Lower leg skin (tissue), 3 donors: ENCODE data around the gene ORC3.

Experiments used
- POLR2A ChIP-seq, 2 donors: fragments of 450-650 bp; IDR thresholded peaks; one replicate each; pipeline ENCODE4 v1.6.1; 2016 to 2017; ENCODE audit warnings: antibody characterized with exemption in 2 of 2, mild to moderate bottlenecking in 1 of 2, moderate library complexity in 1 of 2
- TF ChIP-seq, protein P1 (sequence below), 3 donors: fragments of 450-650 bp; IDR thresholded peaks; one replicate each; pipeline ENCODE4 v1.5.1; 2016; ENCODE audit warnings: antibody characterized with exemption in 3 of 3, mild to moderate bottlenecking in 3 of 3, moderate library complexity in 2 of 3

DNA sequence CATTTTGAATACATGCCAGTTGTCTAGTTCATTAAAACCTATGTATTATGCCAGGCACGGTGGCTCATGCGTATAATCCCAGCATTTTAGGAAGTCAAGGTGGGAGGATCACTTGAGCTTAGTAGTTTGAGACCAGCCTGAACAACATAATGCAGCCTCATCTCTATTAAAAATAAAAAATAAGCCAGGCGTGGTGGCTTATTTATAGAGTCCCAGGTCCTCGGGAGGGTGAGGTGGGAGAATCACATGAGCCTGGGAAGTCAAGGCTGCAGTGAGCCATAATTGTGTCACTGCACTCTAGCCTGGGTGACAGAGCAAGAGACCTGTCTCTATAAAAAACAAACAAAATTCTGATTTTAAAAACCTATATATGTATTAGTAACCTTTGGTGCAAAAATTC is 27.5 kb downstream of the ORC3 start:
- TF ChIP-seq, protein P1, sequence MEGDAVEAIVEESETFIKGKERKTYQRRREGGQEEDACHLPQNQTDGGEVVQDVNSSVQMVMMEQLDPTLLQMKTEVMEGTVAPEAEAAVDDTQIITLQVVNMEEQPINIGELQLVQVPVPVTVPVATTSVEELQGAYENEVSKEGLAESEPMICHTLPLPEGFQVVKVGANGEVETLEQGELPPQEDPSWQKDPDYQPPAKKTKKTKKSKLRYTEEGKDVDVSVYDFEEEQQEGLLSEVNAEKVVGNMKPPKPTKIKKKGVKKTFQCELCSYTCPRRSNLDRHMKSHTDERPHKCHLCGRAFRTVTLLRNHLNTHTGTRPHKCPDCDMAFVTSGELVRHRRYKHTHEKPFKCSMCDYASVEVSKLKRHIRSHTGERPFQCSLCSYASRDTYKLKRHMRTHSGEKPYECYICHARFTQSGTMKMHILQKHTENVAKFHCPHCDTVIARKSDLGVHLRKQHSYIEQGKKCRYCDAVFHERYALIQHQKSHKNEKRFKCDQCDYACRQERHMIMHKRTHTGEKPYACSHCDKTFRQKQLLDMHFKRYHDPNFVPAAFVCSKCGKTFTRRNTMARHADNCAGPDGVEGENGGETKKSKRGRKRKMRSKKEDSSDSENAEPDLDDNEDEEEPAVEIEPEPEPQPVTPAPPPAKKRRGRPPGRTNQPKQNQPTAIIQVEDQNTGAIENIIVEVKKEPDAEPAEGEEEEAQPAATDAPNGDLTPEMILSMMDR (IDR thresholded peaks at IDR 0.05) = no peak
- no peak for TF ChIP-seq POLR2A (IDR thresholded peaks at IDR 0.05)
